ENCODE results near the gene ZNF425. TPM values are rescaled to one million over a fixed set of nuclear protein-coding genes. Genes with fewer than 3 reads are reported as not detected.
A peak's percentile ranks its signal among the peaks of the same experiment; 100 is the strongest.

ZNF425 gene, protein sequence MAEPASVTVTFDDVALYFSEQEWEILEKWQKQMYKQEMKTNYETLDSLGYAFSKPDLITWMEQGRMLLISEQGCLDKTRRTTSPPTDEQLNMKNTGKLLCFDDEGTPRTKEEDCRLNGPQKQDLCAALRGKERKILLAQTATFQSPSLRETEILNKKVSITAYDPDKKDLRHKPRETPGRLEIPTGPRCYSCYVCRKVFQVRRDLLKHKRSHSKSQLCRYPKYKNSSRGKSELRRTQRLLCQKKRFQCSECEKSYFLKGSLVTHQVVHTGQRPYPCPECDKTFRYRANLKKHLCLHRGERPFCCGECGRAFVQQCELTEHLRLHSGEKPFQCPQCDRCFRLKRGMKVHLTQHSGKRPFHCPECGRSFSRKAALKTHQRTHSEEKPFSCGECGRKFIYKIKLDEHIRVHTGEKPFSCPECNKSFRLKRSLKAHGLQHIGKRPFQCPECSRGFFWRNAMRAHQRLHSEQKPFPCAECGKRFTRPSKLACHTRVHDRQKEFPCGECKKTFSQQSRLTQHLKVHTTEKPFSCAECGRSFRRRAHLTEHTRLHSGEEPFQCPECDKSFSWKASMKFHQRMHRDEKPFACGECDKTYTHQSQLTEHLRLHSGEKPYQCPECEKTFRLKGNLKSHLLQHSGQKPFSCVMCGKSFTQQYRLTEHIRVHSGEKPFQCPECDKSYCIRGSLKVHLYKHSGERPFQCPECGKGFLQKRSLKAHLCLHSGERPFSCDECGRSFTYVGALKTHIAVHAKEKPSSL
- total RNA-seq = 1 to 10 TPM in 2 of 5 donors, under 1 TPM in 2, not detected in 1; under 0.01 to 6.1 (median 1.6) TPM
- 1 to 10 TPM in 2 of 3 donors, under 1 TPM in 1; 0.93 to 1.4 (median 1.2) TPM for polyA plus RNA-seq
- long read RNA-seq, donor 1 = 0 reads
- long read RNA-seq, donor 2, partial matches to known transcripts = 0 of 1 reads
- long read RNA-seq, donor 2, other reads (novel, unspliced or antisense) = 0 of 1 reads
- long read RNA-seq, donor 3, partial matches to known transcripts = 0 of 1 reads
- long read RNA-seq, donor 3, other reads (novel, unspliced or antisense) = 0 of 1 reads
- long read RNA-seq, donor 4 = 0 reads
- long read RNA-seq, donor 5, partial matches to known transcripts = 9 of 9 reads
- long read RNA-seq, donor 5, other reads (novel, unspliced or antisense) = 0 of 9 reads
- long read RNA-seq, donor 6, partial matches to known transcripts = 0 of 1 reads
- long read RNA-seq, donor 6, other reads (novel, unspliced or antisense) = 0 of 1 reads
- long read RNA-seq, donor 7, partial matches to known transcripts = 0 of 2 reads
- long read RNA-seq, donor 7, other reads (novel, unspliced or antisense) = 0 of 2 reads
- long read RNA-seq, donor 8, partial matches to known transcripts = 0 of 1 reads
- long read RNA-seq, donor 8, other reads (novel, unspliced or antisense) = 0 of 1 reads
- long read RNA-seq, donor 9, partial matches to known transcripts = 0 of 1 reads
- long read RNA-seq, donor 9, other reads (novel, unspliced or antisense) = 0 of 1 reads
- long read RNA-seq, donor 10 = 0 reads

GRCh38 chr7:149125863-149126661 is at the start of gene ZNF425:
ZNF425 (minus strand) TSS chr7:149126324; CDS start chr7:149126213, 111 bp downstream.
- TF ChIP-seq POLR2AphosphoS5 (IDR thresholded peaks at IDR 0.05) = peak; percentile 92 to 99 (median 96)
- no peak for TF ChIP-seq EP300 (IDR thresholded peaks at IDR 0.05)
- peak in 6 of 7 experiments; percentile 51 to 99 (median 96) for TF ChIP-seq CTCF (IDR thresholded peaks at IDR 0.05)
- peak in 2 of 4 donors; percentile 72 to 86 for TF ChIP-seq POLR2A (IDR thresholded peaks at IDR 0.05)
- peak within 1 kb of the TSS; percentile 86 to 97 (median 93) for H3K4me3 ChIP-seq
- peak within 1 kb of the TSS; percentile 94 to 97 (median 94) for H3K27ac ChIP-seq
- H3K4me1 ChIP-seq = peaks cover 6 to 24% (median 17%) of the 10 kb centered on the region in 4 donors
- peaks cover 4 to 10% (median 6%) of the 10 kb centered on the region in 4 donors for H3K9me3 ChIP-seq
- WGBS, 5 donors = 0 to 1% (median 0%) methylated on average over 22 to 72 of the region's 72 CpGs
- peak; percentile 94 to 98 for DNase-seq
- H3K36me3 ChIP-seq = peaks cover 0 to 17% (median 17%) of the 10 kb centered on the region in 4 donors
- no peaks in the 10 kb centered on the region for H3K27me3 ChIP-seq
- intact Hi-C loops (cut with DNase I; ENCODE audit: low total_unique reads) = no loop called here

DNA sequence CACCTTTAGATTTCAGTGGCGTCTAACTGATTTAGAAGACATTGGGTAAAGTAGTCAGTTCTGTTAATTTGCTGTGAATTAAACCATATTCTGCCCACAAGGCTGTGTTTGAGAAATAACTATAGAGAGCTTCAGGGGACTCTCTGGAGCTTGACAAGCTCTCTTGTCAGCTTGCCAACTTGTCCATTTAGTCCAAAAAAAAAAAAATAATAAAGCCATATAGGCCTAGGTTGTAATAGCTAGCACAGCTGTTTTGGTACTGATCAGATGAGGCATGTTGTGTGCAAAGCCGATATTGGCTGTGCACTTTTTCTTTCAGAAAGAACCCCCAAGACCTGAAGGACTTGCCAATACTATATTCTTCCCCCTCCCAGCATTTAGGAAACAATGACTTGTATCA is 49.0 kb upstream of the ZNF425 start:
- TF ChIP-seq POLR2A (IDR thresholded peaks at IDR 0.05) (no peak), EP300 (IDR thresholded peaks at IDR 0.05) (no peak), POLR2AphosphoS5 (IDR thresholded peaks at IDR 0.05) (no peak), CTCF (IDR thresholded peaks at IDR 0.05) (no peak)
- peak in 1 of 2 donors; percentile 17 for DNase-seq
- Histone ChIP-seq H3K4me1 (peaks cover 0 to 2% (median under 1%) of the 10 kb centered on the region in 4 donors), H3K4me3 (no peak overlapping the region), H3K27me3 (no peaks in the 10 kb centered on the region), H3K27ac (no peak overlapping the region), H3K36me3 (peaks cover 55 to 99% (median 96%) of the 10 kb centered on the region in 4 donors), H3K9me3 (no peaks in the 10 kb centered on the region)
- intact Hi-C loops (cut with DNase I; ENCODE audit: low total_unique reads) = no loop called here
- WGBS, 5 donors = 78 to 92% (median 87%) methylated on average over 2 of the region's 2 CpGs

GRCh38 chr7:149172534-149172920 is 46.4 kb upstream of the ZNF425 start:
- intact Hi-C loops (cut with DNase I; ENCODE audit: low total_unique reads) = no loop called here
- Histone ChIP-seq H3K27me3 (no peaks in the 10 kb centered on the region), H3K4me1 (no peaks in the 10 kb centered on the region), H3K9me3 (no peaks in the 10 kb centered on the region), H3K27ac (no peak overlapping the region), H3K36me3 (peaks cover 51 to 99% (median 96%) of the 10 kb centered on the region in 4 donors), H3K4me3 (no peak overlapping the region)
- DNase-seq = no peak
- WGBS, 5 donors = 86 to 95% (median 93%) methylated on average over 1 of the region's 1 CpG
- TF ChIP-seq POLR2AphosphoS5 (IDR thresholded peaks at IDR 0.05) (no peak), EP300 (IDR thresholded peaks at IDR 0.05) (no peak), CTCF (IDR thresholded peaks at IDR 0.05) (no peak), POLR2A (IDR thresholded peaks at IDR 0.05) (no peak)

All from stomach (tissue), 19 donors.